HG03108 (cell line): Measurements from ENCODE around the gene PMEPA1.

Experiments used
- ATAC-seq: cut with Tn5 transposase; IDR thresholded peaks from one replicate; pipeline ENCODE4 v1.9.1; 2021; ENCODE audit warnings: moderate library complexity; ENCODE audit not compliant: unreplicated experiment

The PMEPA1 gene

DNA sequence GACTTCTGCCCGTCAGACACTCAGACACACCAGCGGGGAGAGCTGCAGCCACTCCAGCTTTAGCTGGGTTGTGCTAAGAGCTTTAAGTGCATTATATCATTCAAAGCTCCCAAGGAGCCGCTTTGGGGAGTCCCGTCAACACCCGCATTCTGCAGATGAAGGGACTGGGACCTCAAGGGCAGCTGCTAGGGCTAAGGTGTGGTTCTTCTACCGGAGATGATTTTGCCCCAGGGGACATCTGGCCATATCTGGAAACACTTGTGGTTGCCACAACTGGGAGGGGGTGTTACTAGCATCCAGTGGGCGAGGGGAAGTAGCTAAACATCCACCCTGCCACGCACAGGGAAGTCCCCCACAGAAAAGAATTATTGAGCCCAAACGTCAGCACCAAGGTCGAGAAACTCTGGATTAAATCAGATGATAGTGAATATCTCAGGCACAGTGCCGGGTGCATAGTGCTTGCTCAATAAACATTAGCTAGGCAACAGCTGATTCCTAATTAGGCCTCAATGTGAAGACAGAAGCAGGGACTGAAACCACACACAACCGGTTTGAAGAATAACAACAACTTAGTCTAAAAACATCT is 29.6 kb downstream of the PMEPA1 start:
- ATAC-seq = peak; percentile 47

DNA sequence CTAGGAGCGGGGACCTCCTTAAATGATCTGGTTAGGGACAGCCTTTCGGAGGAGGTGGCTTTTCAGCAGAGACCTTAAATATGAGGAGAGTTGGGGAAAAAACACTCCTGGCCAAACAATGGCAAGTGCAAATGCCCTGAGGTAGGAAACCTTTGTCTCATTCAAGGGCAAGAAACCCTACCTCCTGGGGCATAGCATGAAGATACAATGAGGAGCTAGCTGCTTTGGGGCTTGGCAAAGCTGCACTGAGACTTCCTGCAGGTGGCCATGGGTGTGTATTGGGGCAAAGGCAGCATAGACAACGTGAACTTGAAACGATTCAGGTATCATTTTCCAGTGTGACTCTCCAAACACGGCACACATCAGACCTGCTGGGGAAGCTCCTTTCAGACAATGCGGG is 30.7 kb downstream of the PMEPA1 start:
- ATAC-seq = no peak

DNA sequence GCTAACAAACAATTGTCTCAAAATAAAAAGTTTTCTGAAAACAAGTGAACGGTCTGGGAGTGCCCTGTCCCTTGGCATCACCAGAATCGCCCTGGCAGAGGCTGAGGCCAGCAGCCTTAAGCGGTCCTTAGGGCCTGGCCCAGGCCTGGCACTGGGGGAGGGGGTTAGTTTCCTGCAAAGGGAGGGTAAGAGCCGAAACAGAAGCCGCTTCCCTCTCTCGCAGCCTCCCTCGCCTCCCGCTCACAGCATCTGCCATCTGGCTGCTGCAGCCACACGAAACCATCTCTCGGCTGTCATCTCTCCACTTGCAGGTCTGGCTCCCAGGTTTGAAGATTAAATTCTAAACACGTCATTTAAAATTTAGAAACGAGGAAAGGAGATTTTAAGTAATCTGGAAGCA is 31.5 kb downstream of the PMEPA1 start:
- ATAC-seq = no peak

DNA sequence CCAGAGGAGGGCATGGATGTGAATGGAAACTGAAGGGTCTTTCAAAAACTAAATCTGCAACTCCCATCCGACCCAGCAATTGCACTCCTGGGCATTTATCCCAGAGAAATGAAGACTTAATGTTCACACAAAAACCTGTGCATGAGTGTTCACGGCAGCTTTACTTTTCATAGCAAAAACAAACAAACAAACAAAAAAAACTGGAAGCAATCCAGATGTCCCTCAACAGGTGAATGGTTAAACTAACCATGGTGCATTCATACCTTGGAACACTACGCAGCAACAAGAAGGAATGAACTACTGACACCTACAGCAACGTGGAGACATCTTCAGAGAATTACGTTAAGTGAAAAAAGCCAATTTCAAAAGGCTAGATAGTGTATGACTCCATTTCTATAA is 32.2 kb downstream of the PMEPA1 start:
- no peak for ATAC-seq

DNA sequence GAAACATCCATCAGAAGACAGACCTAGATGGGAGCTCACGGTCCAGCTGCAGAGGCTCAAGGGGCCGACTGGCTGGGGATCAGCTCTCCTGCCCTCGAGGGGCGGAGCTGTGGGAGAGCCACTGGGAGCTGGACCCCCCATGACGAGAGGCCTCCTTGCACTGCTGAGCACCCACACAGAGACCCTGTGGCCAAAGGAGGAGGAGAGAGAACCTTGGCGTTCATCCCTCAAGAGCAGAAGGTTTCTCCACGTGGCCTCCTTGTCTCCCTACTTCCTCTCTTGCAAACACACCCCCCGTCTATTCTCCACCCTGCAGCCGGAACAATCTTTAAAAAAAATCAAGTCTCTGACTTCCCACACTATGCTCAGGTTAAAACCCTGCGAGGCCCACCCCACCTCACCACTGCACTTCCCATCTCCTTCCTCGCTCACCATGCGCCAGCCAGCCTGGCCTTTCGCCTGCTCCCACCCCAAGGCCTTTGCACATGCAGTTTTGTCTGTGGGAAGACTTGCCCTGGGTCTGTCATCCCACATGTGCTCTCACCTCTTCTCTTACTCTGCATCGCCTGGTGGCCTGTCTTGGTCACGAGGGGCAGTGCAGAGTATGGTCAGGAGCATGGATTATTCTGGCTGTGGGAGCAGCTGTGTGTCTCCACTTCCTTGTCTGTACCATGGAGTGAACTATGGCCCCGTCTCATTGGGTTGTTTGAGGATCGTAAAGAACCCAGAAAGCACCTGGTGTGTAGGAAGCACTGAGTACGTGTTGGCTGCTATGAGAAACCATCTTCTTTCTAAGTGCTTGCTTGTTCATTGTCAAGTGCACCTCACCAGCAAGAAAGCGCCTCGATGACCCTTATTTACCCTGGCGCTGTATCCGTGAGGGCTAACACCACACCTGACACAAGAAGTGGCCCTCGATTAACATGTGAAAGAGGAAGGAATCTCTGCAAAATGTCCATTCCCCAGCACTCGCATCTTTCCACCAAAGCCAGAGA is 32.9 kb downstream of the PMEPA1 start:
- no peak for ATAC-seq

DNA sequence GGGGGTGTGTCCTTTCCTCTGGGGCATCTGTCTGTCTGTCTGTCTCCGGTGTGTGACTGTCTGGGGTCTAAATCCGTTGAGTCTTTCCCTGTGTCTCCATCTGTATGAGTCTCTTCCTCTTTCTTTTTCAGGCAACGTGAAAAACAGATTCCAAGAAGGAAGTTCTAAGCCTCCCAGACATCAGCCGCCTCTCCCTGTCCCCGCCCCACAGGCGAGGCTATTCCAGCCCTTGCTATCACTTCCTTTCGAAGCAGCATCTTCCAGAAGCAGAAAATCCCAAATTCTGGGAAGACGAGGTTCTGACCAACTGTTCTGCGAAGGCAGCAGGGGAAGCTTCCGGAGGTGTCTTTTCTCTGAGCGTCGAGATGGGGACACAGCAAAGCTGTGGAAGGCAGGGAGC is 34.0 kb downstream of the PMEPA1 start:
- no peak for ATAC-seq

DNA sequence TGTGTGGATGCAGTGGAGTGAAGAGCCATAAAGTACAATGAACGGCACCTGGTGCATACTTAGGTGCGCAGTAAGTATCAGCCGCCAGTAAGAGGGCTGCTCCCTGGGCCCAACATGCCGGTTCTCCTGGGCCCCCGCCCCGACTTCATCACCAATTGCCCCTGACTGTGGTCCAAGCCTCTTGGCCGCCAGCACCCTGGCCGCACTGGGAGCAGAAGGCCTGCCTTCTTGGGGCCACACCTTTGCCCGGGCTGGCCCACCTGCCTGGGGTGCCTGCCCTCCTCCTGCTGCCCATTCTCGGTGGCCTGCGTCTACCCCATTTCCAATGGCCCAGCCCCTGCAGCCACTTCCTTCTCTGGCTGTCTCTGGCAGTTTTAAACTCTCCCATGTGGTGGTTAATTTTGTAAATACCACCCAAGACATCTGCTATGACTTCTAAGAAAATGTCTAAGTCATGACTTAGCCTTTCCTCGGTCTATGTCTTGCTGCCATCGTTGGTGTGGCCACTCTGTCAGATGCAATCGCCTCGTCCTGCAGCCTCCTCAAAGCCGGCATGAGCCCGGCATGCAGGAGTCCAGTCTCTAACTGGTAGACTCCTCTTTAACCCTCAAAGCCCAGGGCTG is 36.8 kb downstream of the PMEPA1 start:
- ATAC-seq = no peak

DNA sequence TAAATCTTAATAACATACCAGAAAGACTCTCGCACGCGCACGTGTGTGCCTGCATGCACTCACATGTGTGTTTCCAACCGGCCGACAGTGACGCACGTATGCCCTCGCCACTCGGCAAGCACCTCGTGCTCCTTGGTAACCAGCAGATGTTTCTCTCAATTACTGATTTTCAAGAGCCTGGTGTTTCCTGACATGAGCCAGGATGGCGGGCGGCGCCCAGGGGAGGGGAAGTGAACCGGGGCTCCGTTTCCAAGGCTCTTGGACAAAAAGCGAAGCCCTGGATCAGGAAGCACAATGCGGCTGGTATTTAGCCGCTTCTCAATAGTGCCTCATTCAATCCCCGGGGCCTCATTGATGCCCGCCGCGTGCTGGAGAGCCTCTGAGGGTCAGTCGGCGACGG is 37.7 kb downstream of the PMEPA1 start:
- no peak for ATAC-seq

DNA sequence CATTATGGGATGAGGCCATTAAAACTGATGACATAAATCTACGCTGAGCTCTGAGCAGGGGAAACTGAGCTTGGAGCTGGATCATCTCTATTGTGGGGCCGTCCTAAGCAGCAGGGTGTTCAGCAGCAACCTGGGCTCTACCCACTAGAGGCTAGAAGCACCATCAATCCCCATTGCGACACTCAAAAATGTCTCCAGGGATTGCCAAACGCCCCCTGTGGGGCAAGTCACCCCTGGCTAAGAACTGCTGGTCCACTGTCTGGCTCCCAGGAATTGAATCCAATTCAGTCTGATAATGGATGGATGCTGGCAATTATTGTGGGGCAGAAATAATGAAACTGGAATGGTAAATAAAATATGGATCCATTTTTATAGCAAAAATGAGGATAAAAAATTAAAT is 38.2 kb downstream of the PMEPA1 start:
- ATAC-seq = no peak

DNA sequence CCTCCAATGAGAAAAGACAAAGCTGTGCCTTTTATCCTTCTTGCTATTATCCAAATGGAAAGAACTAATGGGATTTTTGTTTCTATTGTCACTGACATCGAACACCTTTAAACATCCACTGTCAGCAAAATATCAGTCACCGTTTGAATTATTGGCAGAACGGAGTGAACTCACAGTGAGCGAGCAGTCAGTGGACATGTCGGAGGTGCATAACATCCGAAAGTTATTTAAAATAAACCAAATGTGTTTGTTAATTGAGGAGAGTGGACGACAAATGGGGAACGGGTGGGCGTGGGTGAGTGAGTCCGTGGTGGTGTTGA is 38.8 kb downstream of the PMEPA1 start:
- ATAC-seq = no peak

DNA sequence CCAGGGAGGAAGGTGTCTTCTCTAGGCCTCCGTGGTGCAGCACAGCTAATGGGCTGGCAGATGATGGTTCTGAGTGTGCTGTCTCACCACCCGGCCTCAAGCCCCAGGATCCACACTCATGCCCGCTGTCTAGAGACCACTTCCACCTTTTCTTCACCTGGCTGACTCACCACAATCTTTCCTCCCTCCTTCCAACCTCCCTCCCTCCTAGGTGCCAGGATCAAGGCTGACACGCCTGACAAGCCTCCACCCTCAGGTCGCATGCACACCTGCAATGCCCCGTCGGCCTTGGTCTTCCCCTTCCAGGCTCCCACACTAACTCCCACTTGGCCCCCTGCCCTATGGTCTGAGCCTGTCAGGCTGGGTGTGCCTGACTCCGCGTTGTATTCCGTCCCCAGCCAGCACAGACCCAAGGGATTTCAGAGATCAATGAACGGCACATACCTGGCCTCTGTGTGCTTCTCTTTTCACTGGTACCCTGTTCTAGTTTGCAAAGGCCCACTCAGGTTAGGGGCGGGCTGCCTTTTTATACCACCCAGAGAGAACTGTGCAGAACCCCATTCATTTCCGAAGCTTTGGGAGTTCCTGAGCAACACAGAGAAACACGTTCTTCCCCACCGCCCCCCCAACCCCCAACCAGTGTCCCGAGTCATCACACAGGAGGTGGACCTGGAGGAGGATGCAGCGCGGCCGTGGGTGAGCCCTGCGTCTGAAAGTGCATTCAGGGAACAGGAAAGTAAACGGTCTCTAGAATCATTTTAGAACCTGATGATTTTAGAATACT is 39.3 kb downstream of the PMEPA1 start:
- no peak for ATAC-seq

DNA sequence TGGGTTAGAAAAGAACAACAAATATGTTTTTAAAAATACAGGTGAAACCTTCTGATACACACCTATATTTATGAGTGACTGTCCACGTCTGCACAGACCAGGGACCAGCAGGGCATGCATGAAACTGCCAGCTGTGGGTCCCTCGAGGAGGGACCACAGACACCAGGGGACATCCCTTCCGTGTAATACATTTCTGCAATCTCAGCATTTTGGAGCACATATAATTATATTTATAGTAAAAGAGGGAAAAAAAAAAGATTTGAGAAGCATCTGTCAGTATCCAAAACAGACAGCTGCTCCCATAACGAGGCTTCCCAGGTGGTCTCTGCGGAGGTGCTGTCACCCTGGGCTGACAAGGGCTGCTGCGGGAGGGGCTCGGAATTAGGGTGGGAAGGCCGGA is 40.2 kb downstream of the PMEPA1 start:
- ATAC-seq = no peak

DNA sequence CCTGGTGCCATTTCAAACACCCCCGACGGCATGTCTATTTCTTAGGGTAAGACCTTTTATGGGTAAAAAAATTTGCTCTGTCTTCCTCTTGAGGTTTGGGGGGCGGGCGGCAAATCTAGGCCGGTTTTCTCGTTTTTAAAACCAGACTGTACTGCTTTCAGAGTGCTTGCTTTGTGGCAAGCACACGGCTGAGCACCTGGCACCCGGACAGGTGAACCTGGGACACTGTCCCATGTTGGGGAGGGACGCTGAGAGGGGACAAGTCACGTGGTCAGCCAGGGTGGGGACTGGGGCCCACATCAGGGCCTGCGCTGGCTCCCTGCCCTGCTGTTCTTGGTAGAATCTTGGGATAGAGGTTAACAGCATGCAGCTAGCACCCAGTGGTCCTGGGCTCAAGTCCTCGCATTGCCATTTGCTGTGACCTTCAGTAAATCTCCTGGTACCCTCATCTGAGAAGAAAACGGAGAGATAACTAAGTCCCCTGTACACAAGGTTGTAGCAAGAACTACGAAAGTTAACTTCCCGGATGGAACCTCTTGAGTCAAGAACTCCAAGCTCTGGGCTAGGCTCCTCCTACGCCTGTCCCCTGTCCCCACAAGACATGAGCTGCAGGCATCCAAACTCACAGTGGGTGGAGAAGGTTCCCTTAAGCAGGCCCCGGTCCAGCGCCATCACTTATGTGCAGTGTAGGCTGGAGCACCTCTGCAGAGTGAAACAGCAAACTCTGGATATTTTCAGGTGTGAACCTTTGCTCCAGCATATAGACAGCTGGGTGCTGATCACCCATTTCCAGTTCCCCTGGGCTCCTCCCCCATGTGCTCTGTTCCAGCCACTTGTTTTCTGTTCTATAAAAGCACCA is 41.7 kb downstream of the PMEPA1 start:
- no peak for ATAC-seq

DNA sequence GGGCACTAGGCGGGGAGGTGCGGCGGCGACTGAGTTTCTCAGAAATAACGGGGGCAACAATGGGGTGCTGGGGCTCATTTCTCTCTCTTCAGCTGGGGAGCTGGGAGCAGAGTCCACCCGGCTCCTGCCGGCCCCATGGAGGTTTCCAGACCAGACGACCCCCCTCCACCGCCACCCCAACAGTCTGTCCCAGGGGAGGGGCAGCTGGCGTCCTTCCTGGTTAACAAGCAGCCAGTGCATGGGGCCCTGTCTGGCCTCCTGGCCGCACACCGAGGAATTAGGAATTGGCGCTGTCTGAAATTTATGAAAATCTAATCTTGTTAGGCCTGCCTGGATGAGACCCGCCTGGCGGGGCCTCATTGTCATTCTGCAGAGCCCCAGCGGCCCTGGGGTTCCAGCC is 42.4 kb downstream of the PMEPA1 start:
- no peak for ATAC-seq

DNA sequence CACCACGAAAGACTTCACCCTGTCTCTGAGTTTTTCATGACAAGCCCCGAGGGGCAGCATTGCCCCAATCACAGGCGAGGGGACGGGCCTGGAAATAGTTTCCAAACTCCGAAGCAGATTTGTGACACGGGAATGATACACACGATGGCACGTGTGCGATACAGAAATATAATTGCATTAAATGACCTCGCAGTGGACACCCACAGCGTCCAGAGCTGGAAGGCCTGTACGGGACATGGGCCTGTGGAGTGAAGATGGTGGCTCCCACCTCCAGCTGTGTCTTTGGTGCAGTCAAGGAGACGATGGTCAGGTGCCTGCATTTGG is 43.0 kb downstream of the PMEPA1 start:
- no peak for ATAC-seq

DNA sequence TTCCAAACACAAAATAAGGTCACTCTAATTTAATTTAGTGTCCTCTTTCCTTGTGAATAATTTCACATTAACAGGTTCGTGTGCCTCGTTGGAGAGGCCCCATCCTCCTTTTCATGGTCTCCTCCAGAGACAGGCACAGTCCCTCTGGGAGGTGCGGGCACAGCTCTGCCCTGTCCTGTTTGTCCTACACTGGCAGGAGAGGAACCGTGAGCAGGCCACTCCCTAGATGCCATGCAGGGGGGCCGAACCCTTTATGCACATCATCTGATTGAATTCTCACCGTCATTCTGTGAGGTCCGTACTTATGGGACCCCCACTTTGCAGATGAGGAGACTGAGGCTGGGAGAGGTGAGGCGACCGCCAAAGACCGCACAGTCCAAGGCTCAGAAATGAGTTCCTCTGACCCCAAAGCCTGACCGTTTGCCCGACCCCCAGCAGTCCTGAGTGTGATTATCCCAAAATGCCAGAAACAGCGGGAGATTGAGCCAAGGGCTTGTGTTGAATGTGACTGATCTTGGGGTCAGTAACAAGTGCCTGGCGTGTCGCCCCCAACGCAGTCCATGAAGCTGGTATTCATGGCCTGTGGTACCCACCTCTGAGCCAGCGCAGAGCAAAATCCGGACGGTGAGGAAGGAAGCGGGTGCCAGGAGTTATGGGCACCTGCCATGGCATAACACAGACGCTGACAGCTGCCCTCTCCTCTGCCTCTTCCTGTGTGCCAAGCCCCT is 43.5 kb downstream of the PMEPA1 start:
- ATAC-seq = no peak

DNA sequence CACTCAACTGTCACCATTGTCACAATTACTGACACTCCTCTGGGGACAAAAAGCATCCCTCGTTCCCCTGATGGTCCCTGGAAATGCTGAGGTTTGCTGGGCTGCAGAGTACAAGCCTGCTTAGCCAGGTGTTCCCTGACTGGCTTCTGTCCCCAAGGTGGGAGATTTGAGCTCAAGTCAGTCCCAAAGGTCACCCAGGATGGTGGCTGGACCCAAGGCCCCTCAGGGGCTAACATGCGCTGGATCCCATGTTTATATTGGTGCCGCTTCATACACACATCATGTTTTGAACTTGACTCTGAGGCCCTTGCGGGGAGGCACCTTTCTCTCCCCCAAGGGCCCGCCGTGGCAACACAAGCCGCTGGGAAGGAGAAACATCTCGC is 44.2 kb downstream of the PMEPA1 start:
- ATAC-seq = no peak

DNA sequence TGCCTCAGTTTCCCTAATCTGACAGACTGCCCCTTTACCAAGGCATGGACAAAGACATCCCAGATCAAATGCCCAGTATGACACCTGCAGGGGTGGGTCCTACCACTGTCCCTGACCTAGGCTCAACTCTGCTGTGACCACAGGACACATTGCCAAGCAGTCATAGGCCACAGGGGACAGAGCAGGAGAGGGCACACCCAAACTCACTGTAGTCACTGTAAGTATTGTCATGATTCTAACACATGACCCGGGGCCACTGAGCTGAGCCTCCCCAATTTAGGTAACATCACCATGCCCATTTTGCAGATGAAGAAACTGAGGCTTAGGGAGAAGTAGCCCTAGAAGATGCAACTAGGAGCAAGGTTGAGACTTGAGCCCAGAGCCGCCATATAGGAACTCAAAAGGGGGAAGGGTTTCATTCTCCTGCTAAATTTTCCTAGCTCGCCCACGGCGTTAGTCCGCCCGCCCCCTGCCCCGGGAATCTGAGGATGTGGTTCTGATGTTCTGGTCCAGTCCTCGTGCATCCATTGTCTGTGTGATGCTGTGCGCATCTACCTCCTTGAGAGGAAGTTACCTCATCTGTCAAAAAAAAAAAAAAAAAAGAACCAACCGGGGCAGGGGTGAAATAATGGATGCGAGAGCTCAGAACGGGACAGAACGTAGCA is 44.8 kb downstream of the PMEPA1 start:
- ATAC-seq = no peak

DNA sequence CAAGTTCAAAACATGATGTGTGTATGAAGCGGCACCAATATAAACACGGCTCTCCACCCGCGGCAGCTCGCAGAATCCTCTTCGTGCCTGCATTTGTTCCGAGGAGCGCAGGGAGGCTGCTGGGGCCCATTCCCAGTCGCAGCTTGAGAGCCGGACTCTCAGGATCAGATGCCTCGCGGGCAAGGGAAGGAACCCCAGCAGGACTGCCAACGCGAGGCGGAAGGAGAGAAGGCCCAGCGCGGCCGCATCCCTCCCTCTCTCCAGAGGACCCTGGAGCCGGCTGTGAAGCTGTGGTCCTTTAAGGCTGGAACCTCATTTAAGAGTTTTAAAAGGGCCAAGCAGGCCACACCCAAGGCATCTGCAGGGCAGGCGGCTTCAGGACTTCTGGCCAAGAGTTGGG is 45.3 kb downstream of the PMEPA1 start:
- no peak for ATAC-seq
